ENCODE data around the gene PABPN1L. TPM values are rescaled to one million over a fixed set of nuclear protein-coding genes. Genes with fewer than 3 reads are reported as not detected.
A peak's percentile ranks its signal among the peaks of the same experiment; 100 is the strongest.

PABPN1L gene
- total RNA-seq, 2 donors from 2014 or later: not detected

DNA sequence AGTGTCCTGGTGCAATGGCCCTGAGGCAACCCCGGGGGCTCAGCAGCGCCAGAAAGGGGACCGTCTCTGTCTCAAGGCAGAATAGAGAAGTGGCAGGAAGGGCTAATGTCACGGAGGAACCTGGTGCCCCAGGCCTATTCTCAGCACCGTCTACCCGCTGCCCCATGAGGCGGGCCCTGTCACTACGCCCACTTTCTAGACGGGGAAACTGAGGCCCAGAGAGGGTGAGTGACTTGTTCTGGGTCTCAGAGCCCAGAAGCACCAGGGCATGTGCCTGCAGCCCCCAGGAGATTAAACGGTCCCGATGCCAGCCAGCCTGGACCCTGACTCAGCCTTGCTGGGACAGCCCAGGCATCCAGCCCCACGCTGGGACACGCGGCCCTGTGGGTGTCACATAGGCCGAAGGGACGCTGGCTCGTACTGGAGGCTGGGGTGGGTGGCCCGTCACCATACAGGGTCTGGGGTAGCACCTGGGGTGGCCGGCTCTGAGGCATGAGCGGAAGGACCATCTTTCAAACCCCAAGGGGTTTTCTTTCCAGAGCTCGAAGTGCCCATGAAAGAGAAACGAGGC, 40.2 kb upstream of the PABPN1L start:
- H3K27me3 Mint-ChIP-seq: no peaks in the 10 kb centered on the region
- no peaks in the 10 kb centered on the region for H3K4me1 Mint-ChIP-seq
- no peaks in the 10 kb centered on the region for H3K36me3 Mint-ChIP-seq (ENCODE audit: low read depth)
- H3K4me3 Mint-ChIP-seq: no peak overlapping the region
- no peak for ATAC-seq (replicated peaks)
- H3K9me3 Mint-ChIP-seq: no peaks in the 10 kb centered on the region
- H3K27ac Mint-ChIP-seq: no peak overlapping the region

GRCh38 chr16:88906020-88906419, 39.6 kb upstream of the PABPN1L start:
- no peak for ATAC-seq (replicated peaks)
- no peak overlapping the region for H3K4me3 Mint-ChIP-seq
- H3K36me3 Mint-ChIP-seq (ENCODE audit: low read depth): no peaks in the 10 kb centered on the region
- no peaks in the 10 kb centered on the region for H3K9me3 Mint-ChIP-seq
- no peak overlapping the region for H3K27ac Mint-ChIP-seq
- no peaks in the 10 kb centered on the region for H3K27me3 Mint-ChIP-seq
- H3K4me1 Mint-ChIP-seq: no peaks in the 10 kb centered on the region

DNA sequence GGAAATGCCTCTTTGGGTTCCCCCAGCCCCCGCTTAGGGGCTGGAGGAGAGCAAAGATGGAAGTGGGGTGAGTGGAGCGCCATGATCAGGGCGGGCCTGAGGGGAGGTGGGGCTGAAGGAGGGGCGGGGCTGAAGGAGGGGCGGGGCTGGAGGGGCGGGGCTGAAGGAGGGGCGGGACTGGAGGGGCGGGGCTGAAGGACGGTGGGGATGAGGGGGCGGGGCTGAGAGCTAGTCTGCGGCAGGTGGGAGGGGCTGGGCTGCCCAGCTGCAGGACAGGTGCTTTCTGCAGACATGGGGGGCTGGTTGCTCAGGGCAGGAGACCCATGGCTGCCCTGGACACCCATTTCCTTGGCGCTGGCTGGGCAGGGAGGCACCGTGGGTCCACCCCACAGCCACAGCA, 39.1 kb upstream of the PABPN1L start:
- Mint-ChIP-seq H3K4me1 (no peaks in the 10 kb centered on the region), H3K9me3 (no peaks in the 10 kb centered on the region), H3K27me3 (no peaks in the 10 kb centered on the region), H3K36me3 (ENCODE audit: low read depth) (no peaks in the 10 kb centered on the region), H3K27ac (no peak overlapping the region), H3K4me3 (no peak overlapping the region)
- ATAC-seq (replicated peaks): peak; percentile 16

DNA sequence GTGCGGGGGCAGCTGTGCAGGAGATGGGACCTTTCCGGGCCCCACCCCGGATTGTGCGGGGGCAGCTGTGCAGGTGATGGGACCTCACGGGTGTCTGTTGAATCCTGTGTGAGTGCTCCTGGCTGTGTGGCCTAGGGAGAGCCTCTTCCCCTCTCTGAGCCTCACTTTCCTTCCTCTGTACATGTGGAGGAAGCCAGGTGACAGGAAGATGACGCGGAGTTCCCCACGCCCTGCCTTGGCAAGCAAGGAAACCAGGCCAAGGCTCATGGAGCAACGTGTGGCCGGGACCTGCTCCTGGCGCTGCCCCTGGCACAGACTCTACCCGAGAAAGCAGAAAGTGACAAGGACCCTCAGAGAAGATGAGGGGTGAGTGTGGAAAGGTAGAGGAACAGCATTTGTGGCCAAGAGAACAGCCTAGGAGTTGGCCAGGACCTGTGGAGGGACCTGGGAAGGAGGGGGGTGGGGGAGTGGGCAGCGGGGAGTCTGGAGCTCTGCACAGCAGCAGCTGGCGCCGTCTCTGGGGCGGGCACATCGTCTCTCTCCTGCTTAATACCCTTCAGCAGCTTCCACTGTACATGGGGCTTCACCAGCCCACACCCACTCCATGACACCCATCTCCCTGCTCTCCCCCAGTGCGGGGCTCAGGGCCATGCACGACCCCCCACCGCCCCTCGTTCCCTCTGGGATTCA, 38.4 kb upstream of the PABPN1L start:
- no peak for ATAC-seq (replicated peaks)
- Mint-ChIP-seq H3K27ac (no peak overlapping the region), H3K4me3 (no peak overlapping the region), H3K36me3 (ENCODE audit: low read depth) (no peaks in the 10 kb centered on the region), H3K9me3 (no peaks in the 10 kb centered on the region), H3K27me3 (no peaks in the 10 kb centered on the region), H3K4me1 (no peaks in the 10 kb centered on the region)

DNA sequence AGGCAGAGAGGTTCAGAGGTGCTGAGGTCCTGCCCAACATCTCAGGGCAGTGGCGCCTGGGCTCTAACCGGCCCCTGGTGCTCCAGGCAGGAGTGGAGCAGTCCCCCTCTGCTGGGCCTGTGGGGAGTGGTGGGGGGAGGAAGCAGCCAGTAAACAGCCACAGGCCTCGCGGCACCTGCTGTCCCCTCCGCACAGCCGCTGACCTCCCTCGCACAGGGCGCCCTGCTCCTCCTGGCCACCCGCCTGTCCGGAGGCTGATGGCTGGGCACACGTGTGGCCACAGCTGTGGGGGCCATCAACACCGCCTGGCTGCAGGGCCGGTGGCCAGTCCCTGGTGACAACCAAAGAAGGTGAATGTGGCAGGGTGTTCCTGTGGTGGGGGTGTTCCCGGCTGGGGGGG, 36.8 kb upstream of the PABPN1L start:
- no peak for ATAC-seq (replicated peaks)
- H3K27ac Mint-ChIP-seq: no peak overlapping the region
- H3K4me1 Mint-ChIP-seq: no peaks in the 10 kb centered on the region

DNA sequence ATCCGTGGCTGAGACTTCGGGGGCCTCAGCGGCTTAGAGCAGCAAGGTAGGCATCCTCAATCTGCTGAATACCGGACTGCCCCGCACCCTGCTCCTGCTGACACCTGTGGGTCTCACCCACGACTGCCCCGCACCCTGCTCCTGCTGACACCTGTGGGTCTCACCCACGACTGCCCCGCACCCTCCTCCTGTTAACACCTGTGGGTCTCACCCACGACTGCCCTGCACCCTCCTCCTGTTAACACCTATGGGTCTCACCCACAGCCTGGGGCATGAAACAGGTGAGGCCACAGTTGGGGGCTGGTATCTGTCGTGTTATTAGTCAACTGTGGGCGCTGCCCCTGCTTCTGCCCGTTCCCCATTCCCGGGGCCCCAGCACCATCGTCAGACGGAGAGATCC, 36.3 kb upstream of the PABPN1L start:
- no peak overlapping the region for H3K27ac Mint-ChIP-seq
- no peak for ATAC-seq (replicated peaks)
- no peaks in the 10 kb centered on the region for H3K9me3 Mint-ChIP-seq
- H3K4me1 Mint-ChIP-seq: no peaks in the 10 kb centered on the region
- no peaks in the 10 kb centered on the region for H3K36me3 Mint-ChIP-seq (ENCODE audit: low read depth)
- H3K27me3 Mint-ChIP-seq: no peaks in the 10 kb centered on the region
- no peak overlapping the region for H3K4me3 Mint-ChIP-seq

More for the DNA sequence above, 36.8 kb upstream of the PABPN1L start:
- H3K27me3 Mint-ChIP-seq: no peaks in the 10 kb centered on the region
- H3K9me3 Mint-ChIP-seq: no peaks in the 10 kb centered on the region
- no peak overlapping the region for H3K4me3 Mint-ChIP-seq
- H3K36me3 Mint-ChIP-seq (ENCODE audit: low read depth): no peaks in the 10 kb centered on the region

DNA sequence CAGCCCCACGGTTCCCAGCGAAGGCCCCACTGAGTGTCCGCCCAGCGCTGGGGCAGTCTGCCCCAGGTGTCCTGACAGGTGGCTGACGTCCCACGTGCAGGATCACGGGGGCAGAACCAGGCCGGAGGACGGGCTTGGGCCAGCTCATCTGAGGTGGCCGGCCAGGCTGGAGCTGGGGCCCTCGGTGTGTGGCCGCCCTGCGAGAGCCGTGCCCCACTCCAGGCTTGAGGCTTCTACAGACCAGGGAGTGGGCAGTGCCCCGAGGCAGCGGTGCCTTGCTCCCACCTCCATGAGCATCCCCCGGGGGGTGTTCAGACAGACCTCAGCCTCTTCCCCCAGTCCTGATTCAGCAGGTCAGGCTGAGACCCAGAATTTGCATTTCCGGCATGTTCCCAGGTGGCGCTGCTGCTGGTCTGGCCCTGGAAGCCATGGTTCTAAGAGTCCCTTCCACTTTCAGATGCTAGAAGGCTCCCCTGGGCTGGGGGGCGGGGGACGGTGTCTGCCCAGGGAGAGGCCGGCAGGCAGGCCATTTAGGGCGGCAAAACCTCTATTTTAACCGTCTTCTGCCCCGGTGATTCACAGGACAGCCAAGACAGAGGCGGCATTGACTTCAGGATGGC, 35.4 kb upstream of the PABPN1L start:
- H3K27me3 Mint-ChIP-seq: no peaks in the 10 kb centered on the region
- no peaks in the 10 kb centered on the region for H3K36me3 Mint-ChIP-seq (ENCODE audit: low read depth)
- no peak for ATAC-seq (replicated peaks)
- H3K4me3 Mint-ChIP-seq: no peak overlapping the region
- no peaks in the 10 kb centered on the region for H3K9me3 Mint-ChIP-seq
- H3K27ac Mint-ChIP-seq: no peak overlapping the region
- H3K4me1 Mint-ChIP-seq: no peaks in the 10 kb centered on the region

DNA sequence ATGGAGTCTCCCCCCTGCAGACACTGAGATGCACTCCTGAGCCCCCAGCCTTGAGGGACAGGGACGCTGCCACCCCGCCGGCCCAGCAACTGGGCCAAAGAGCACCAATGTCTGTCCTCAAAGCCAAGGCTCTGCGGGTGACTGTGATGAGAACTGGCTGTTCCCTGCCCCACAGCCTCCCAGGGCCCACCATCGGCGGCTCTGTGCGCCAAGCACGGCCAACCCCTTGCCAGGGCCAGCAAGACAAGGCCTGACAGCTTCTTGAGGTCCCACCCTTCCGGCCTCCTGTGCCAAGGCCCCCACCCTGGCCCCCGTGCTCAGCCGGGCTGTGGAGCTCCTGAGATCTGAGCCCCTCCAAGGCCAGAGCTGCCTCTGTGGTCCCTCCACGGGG, 34.2 kb upstream of the PABPN1L start:
- ATAC-seq (replicated peaks): no peak
- H3K9me3 Mint-ChIP-seq: no peaks in the 10 kb centered on the region
- H3K27ac Mint-ChIP-seq: no peak overlapping the region
- no peaks in the 10 kb centered on the region for H3K27me3 Mint-ChIP-seq
- no peaks in the 10 kb centered on the region for H3K4me1 Mint-ChIP-seq
- no peak overlapping the region for H3K4me3 Mint-ChIP-seq
- H3K36me3 Mint-ChIP-seq (ENCODE audit: low read depth): no peaks in the 10 kb centered on the region

- ATAC-seq (replicated peaks): no peak
- H3K4me1 Mint-ChIP-seq: no peaks in the 10 kb centered on the region
- H3K9me3 Mint-ChIP-seq: no peaks in the 10 kb centered on the region
- H3K4me3 Mint-ChIP-seq: no peak overlapping the region
- no peaks in the 10 kb centered on the region for H3K27me3 Mint-ChIP-seq
- H3K36me3 Mint-ChIP-seq (ENCODE audit: low read depth): no peaks in the 10 kb centered on the region
- H3K27ac Mint-ChIP-seq: no peak overlapping the region
Observed at GRCh38 chr16:88899901-88900661, 33.6 kb upstream of the PABPN1L start.

DNA sequence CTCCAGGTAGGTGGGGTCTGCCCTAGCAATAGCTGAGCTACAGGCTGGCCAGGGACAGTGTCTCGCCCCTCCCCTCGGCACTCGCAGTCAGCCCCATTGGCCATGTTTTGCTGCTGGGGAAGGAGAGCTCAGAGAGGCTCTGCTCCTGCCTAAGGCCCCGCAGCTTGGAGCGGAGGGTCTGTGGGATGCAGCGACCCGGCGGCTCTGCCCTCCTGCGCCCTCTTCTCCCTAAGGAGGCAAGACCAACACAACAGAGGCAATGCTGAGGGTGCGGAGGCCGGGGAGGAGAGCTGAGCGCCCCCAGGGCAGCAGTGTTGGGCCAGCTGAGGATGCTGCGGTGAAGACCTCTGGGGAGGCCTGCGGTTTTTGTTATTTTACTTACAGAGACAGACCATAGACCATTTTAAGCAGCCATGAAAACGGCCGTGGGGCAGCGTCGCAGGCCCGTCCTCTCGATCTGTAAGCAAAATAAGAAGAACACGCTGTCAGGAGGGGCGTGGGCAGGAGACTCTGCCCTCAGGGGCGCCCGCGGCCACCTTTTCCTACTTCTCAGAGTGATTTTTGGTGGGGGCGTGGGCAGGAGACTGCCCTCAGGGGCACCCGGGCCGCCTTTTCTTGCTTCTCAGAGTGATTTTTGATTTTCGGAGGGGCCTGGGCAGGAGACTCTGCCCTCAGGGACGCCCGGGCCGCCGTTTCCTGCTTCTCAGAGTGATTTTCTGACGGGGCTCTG, 31.4 kb upstream of the PABPN1L start:
- Mint-ChIP-seq H3K27me3 (no peaks in the 10 kb centered on the region), H3K36me3 (ENCODE audit: low read depth) (no peaks in the 10 kb centered on the region), H3K4me3 (no peak overlapping the region), H3K4me1 (no peaks in the 10 kb centered on the region), H3K27ac (no peak overlapping the region), H3K9me3 (no peaks in the 10 kb centered on the region)
- no peak for ATAC-seq (replicated peaks)

DNA sequence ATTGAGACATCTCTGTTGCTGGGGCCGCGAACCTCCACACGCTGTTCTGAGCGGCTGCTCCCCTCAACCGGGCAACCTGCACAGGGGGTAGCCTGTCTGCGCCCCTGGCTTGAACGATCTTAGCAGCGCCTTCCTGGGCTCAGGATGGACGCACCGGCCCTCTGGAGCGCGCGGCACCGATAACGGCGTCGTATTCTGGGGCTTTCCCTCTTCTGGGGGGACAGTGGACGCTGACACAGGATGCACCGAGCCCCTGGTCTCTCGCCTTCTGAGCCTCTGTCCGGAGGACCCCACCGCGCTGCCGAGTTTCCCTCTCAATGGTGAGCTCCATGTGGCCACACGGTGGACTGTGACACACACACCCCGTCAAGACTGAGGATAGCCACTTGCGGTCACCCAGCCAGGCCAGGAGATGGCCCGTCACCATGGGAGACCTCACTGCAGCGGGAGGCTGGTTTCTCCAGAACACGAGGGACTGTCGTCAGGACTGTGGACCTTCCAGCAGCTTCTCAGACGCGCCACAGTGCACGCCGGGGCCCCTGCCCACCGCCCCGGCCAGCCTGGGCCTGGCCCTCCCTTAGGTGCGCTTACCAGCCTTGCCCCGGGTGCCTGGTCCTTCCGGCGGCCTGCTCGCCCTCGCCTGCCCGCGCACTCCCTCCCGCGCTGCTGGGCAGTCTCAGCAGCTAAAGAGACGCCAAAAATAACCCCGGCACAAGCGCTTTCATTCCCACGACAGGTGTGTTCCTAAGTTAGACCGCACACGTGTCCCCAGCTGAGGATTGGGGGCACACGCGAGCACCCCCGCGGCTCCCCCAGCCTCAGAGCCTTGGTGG, 30.0 kb upstream of the PABPN1L start:
- no peak overlapping the region for H3K27ac Mint-ChIP-seq
- ATAC-seq (replicated peaks): no peak
- H3K4me3 Mint-ChIP-seq: no peak overlapping the region

DNA sequence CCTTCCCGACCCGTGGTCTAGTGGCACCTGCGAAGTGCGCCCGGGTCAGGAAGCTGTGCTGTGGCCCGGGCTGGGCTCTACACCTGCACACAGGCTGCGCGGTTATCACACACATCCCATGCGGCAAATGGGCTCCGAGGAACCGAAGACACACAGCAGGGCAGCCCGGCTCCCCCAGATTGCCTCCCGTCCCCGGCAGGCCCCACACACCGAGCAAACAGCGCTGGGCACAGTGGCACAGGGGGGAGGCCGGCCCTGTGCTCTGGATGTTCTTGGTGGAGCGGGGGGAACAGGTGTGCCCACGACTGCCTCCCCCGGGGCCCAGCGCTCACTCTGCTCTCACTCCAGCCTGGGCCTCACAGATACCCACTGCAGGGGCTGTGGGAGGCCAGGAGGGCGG, 28.9 kb upstream of the PABPN1L start:
- H3K4me3 Mint-ChIP-seq: no peak overlapping the region
- no peaks in the 10 kb centered on the region for H3K4me1 Mint-ChIP-seq
- no peak for ATAC-seq (replicated peaks)
- no peaks in the 10 kb centered on the region for H3K27me3 Mint-ChIP-seq
- H3K9me3 Mint-ChIP-seq: no peaks in the 10 kb centered on the region
- H3K36me3 Mint-ChIP-seq (ENCODE audit: low read depth): no peaks in the 10 kb centered on the region
- H3K27ac Mint-ChIP-seq: no peak overlapping the region

More for the DNA sequence above, 30.0 kb upstream of the PABPN1L start:
- no peaks in the 10 kb centered on the region for H3K9me3 Mint-ChIP-seq
- no peaks in the 10 kb centered on the region for H3K36me3 Mint-ChIP-seq (ENCODE audit: low read depth)
- H3K4me1 Mint-ChIP-seq: no peaks in the 10 kb centered on the region
- H3K27me3 Mint-ChIP-seq: no peaks in the 10 kb centered on the region

DNA sequence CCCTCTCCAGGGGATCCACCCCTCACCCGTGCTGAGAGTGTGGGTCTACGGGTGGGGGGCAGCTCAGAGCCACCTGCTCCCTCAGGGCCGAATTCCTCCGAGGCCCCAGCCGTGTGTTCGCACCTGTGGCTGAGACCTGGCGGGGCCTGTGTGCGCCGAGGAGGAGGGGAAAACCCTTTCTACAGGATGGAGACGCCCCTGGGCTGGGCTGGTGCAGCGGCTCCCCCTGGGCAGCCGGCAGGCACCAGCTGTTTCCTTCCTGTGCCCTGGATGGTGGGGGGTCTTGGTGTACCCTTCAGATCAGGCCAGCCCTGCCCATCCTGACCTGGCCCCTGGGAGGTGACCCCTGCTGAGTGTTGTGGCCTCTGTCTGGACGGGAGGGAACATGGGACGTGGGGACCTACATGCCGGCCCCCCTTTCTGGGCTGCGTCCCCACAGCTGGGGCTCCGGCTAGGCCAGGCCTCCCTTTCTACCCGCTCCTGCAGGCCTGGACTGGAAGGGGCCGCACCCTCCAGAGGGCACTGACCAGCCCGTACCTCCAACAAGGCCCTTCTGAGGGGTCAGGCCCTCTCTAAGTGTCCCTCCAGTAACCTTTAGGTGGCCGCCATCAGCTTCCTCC, 28.3 kb upstream of the PABPN1L start:
- no peaks in the 10 kb centered on the region for H3K9me3 Mint-ChIP-seq
- no peaks in the 10 kb centered on the region for H3K27me3 Mint-ChIP-seq
- H3K4me3 Mint-ChIP-seq: no peak overlapping the region
- no peaks in the 10 kb centered on the region for H3K36me3 Mint-ChIP-seq (ENCODE audit: low read depth)
- H3K27ac Mint-ChIP-seq: no peak overlapping the region
- no peak for ATAC-seq (replicated peaks)
- no peaks in the 10 kb centered on the region for H3K4me1 Mint-ChIP-seq

All from activated T-helper 17 cell treated with anti-CD3 and anti-CD28 coated beads, Interleukin-2, amount 50 U/mL, for 72 hours (primary cell).